Measurements from ENCODE around the gene PNMA3.
"Not testable (repeated sequence)": the region's sequence is repeated elsewhere in the genome, so short reads cannot be mapped to it uniquely, and the experiment has no call there.

- TF ChIP-seq CTCF (conservative IDR thresholded peaks at IDR 0.05; ENCODE audit: low read depth, low read length); MAFK (IDR thresholded peaks at IDR 0.05; ENCODE audit: low read depth, low read length); USF2 (IDR thresholded peaks at IDR 0.05; ENCODE audit: low read depth, low read length): not testable (repeated sequence)
These were observed 10.1 kb downstream of the PNMA3 start for GRCh38 chrX:153066402-153066801.
